CD4-positive, alpha-beta memory T cell (primary cell): ENCODE measurements around the gene GPRC5C. TPM values are rescaled to one million over a fixed set of nuclear protein-coding genes. Genes with fewer than 3 reads are reported as not detected.

Experiments
- CTCF ChIA-PET: fragments of 350-600 bp; sonication (Branson Sonifier 250); formaldehyde crosslinking; loops from one replicate; lab custom pipeline; 2021; ENCODE audit warnings: inconsistent platforms; ENCODE audit not compliant: partially characterized antibody; lab: Charles Lee
- POLR2A ChIA-PET: fragments of 350-600 bp; sonication (Branson Sonifier 250); formaldehyde crosslinking; loops from one replicate; lab custom pipeline; 2021; ENCODE audit not compliant: partially characterized antibody; lab: Charles Lee
- DNase-seq, 5 donors: peaks; one replicate each; pipeline versions ENCODE4 v3.0.0 to v3.0.0-alpha.2; 2020 to 2022; ENCODE audit warnings: mixed read lengths in 1 of 5
- H3K27ac ChIP-seq: one replicate; pipeline ENCODE4 v1.7.0; 2013; ENCODE audit warnings: low read depth, low read length
- H3K27me3 ChIP-seq: 2 replicates; pipeline ENCODE4 v1.7.0; 2013; ENCODE audit warnings: mild to moderate bottlenecking, low read length, moderate library complexity; ENCODE audit not compliant: insufficient read depth
- H3K36me3 ChIP-seq: 2 replicates; pipeline ENCODE4 v1.7.0; 2013; ENCODE audit warnings: mild to moderate bottlenecking, low read length, moderate library complexity; ENCODE audit not compliant: insufficient read depth
- H3K4me1 ChIP-seq: 2 replicates; pipeline ENCODE4 v1.7.0; 2013; ENCODE audit warnings: mild to moderate bottlenecking, low read length, moderate library complexity; ENCODE audit not compliant: insufficient read depth
- H3K4me3 ChIP-seq, 2 donors: one replicate each; pipeline ENCODE4 v1.7.0; 2013; ENCODE audit warnings: low read length in 2 of 2, mild to moderate bottlenecking in 1 of 2
- H3K9me3 ChIP-seq, 2 donors: one replicate each; pipeline ENCODE4 v1.7.0; 2013; ENCODE audit warnings: low read length in 2 of 2, control low read depth in 1 of 2; ENCODE audit not compliant: control insufficient read depth in 1 of 2
- H3K27ac Mint-ChIP-seq, 7 donors: one replicate each; pipeline ENCODE4 v1.8.0; 2020 to 2021; ENCODE audit warnings: mixed read lengths in 7 of 7, mild to moderate bottlenecking in 6 of 7, inconsistent platforms in 3 of 7, moderate library complexity in 3 of 7
- H3K27me3 Mint-ChIP-seq, 2 donors: one replicate each; pipeline ENCODE4 v1.8.0; 2020 to 2021; ENCODE audit warnings: mixed read lengths in 2 of 2
- H3K36me3 Mint-ChIP-seq, 2 donors: one replicate each; pipeline ENCODE4 v1.8.0; 2020 to 2021; ENCODE audit warnings: mixed read lengths in 2 of 2, inconsistent platforms in 1 of 2, mild to moderate bottlenecking in 1 of 2
- H3K4me1 Mint-ChIP-seq, 4 donors: one replicate each; pipeline ENCODE4 v1.8.0; 2020 to 2021; ENCODE audit warnings: mixed read lengths in 4 of 4, mild to moderate bottlenecking in 1 of 4
- H3K4me3 Mint-ChIP-seq, 8 donors: one replicate each; pipeline ENCODE4 v1.8.0; 2020 to 2021; ENCODE audit warnings: mixed read lengths in 8 of 8, mild to moderate bottlenecking in 7 of 8, moderate library complexity in 6 of 8, inconsistent platforms in 3 of 8
- H3K9me3 Mint-ChIP-seq, 8 donors: one replicate each; pipeline ENCODE4 v1.8.0; 2020 to 2021; ENCODE audit warnings: mixed read lengths in 8 of 8, mild to moderate bottlenecking in 5 of 8, inconsistent platforms in 3 of 8, moderate library complexity in 1 of 8
- intact Hi-C: fragments of 100-400 bp; cut with micrococcal nuclease; formaldehyde crosslinking; loops from one replicate; pipeline ENCODE4 v1.15.1; 2023
- polyA plus RNA-seq, 2 donors: library from polyadenylated mRNA; unstranded; fragments of 300-500 nt; fragmentation: Illumina TruSeq; gene quantifications; one replicate each; pipeline ENCODE4 v1.2.3, GENCODE V29; 2021
- total RNA-seq, 2 experiments: library from RNA; stranded (reverse); gene quantifications; one replicate each; pipeline ENCODE4 v1.2.3, GENCODE V29; 2021

The GPRC5C gene
- total and polyA plus RNA-seq, 4 experiments from 2014 or later = not detected

- no peaks in the 10 kb centered on the region for H3K36me3 ChIP-seq
- Mint-ChIP-seq H3K9me3 (no peaks in the 10 kb centered on the region), H3K36me3 (no peaks in the 10 kb centered on the region), H3K27me3 (peaks cover 0 to 2% of the 10 kb centered on the region in 2 donors), H3K4me1 (peaks cover 3 to 9% (median 5%) of the 10 kb centered on the region in 4 donors), H3K4me3 (no peak overlapping the region), H3K27ac (no peak overlapping the region)
- intact Hi-C loops = no loop called here
- POLR2A ChIA-PET = interaction anchor here (0.6 kb wide), 1 partner anchor 49 kb away, joined by 3 read pairs; no protein-coding TSS in a partner anchor
- no peaks in the 10 kb centered on the region for H3K27me3 ChIP-seq
- CTCF ChIA-PET = interaction anchor here (1.9 to 2.0 kb wide), 2 partner anchors 10 to 79 kb away, joined by 8 read pairs; no protein-coding TSS in a partner anchor
- no peaks in the 10 kb centered on the region for H3K9me3 ChIP-seq
- no peak overlapping the region for H3K4me3 ChIP-seq
- H3K27ac ChIP-seq = no peak overlapping the region
- H3K4me1 ChIP-seq = peaks cover 8% of the 10 kb centered on the region
- DNase-seq = no peak
Observed at GRCh38 chr17:74447628-74448159, 15.8 kb downstream of the GPRC5C start.

DNA sequence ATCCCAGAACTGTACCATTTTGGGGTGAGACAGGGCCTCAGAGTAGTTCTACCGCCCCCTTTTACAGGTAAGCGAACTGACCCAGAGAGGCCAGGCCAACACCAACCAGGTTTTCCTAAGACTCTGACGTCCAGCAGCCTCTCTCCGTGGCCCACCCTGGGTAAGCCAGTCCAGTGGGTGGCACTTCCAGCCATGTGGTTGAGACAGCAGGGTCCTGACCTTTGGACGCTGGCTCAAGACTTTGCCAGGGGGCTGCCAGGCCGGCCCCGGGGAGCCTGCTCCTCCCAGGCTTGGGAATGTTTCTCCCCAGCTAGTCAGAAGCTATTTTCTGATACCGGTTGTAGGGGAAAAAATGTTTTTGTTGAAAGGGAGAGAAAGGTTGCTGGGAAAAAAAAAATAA is 16.9 kb downstream of the GPRC5C start:
- no peak overlapping the region for H3K27ac Mint-ChIP-seq
- no peak overlapping the region for H3K4me3 Mint-ChIP-seq
- Histone ChIP-seq H3K27me3 (no peaks in the 10 kb centered on the region), H3K36me3 (no peaks in the 10 kb centered on the region), H3K27ac (no peak overlapping the region), H3K9me3 (no peaks in the 10 kb centered on the region), H3K4me3 (no peak overlapping the region), H3K4me1 (peaks cover 18% of the 10 kb centered on the region)
- H3K27me3 Mint-ChIP-seq = no peaks in the 10 kb centered on the region
- no peak for DNase-seq
- no peaks in the 10 kb centered on the region for H3K36me3 Mint-ChIP-seq
- POLR2A ChIA-PET = no interaction called here
- CTCF ChIA-PET = interaction anchor here (1.9 to 2.0 kb wide), 2 partner anchors 9 to 81 kb away, joined by 8 read pairs; no protein-coding TSS in a partner anchor
- intact Hi-C loops = no loop called here
- no peaks in the 10 kb centered on the region for H3K9me3 Mint-ChIP-seq
- H3K4me1 Mint-ChIP-seq = peaks cover 5 to 17% (median 11%) of the 10 kb centered on the region in 4 donors

- H3K4me1 Mint-ChIP-seq = peaks cover 5 to 19% (median 11%) of the 10 kb centered on the region in 4 donors
- no peaks in the 10 kb centered on the region for H3K36me3 Mint-ChIP-seq
- ChIA-PET CTCF (interaction anchor here (0.6 to 2.0 kb wide), 3 partner anchors 8 to 184 kb away, joined by 3 to 8 read pairs (median 3); no protein-coding TSS in a partner anchor), POLR2A (no interaction called here)
- Histone ChIP-seq H3K4me3 (no peak overlapping the region), H3K9me3 (no peaks in the 10 kb centered on the region), H3K27me3 (no peaks in the 10 kb centered on the region), H3K36me3 (no peaks in the 10 kb centered on the region), H3K27ac (no peak overlapping the region), H3K4me1 (peaks cover 21% of the 10 kb centered on the region)
- H3K4me3 Mint-ChIP-seq = no peak overlapping the region
- H3K9me3 Mint-ChIP-seq = no peaks in the 10 kb centered on the region
- intact Hi-C loops = no loop called here
- no peak for DNase-seq
- no peak overlapping the region for H3K27ac Mint-ChIP-seq
- no peaks in the 10 kb centered on the region for H3K27me3 Mint-ChIP-seq
Observed at GRCh38 chr17:74449306-74449705, 17.4 kb downstream of the GPRC5C start.

GRCh38 chr17:74449773-74450172 is 17.9 kb downstream of the GPRC5C start:
- H3K4me3 ChIP-seq = no peak overlapping the region
- Mint-ChIP-seq H3K27ac (no peak overlapping the region), H3K27me3 (no peaks in the 10 kb centered on the region), H3K9me3 (no peaks in the 10 kb centered on the region), H3K36me3 (no peaks in the 10 kb centered on the region), H3K4me1 (peaks cover 5 to 23% (median 11%) of the 10 kb centered on the region in 4 donors), H3K4me3 (no peak overlapping the region)
- H3K27ac ChIP-seq = no peak overlapping the region
- H3K36me3 ChIP-seq = no peaks in the 10 kb centered on the region
- no peaks in the 10 kb centered on the region for H3K9me3 ChIP-seq
- no peak for DNase-seq
- intact Hi-C loops = no loop called here
- H3K27me3 ChIP-seq = no peaks in the 10 kb centered on the region
- peaks cover 26% of the 10 kb centered on the region for H3K4me1 ChIP-seq
- CTCF ChIA-PET = interaction anchor here (0.6 to 9.9 kb wide), 3 partner anchors 8 to 183 kb away, joined by 3 to 105 read pairs (median 3); no protein-coding TSS in a partner anchor
- POLR2A ChIA-PET = no interaction called here

- Mint-ChIP-seq H3K9me3 (no peaks in the 10 kb centered on the region), H3K4me3 (no peak overlapping the region), H3K36me3 (no peaks in the 10 kb centered on the region), H3K27ac (no peak overlapping the region), H3K4me1 (peaks cover 5 to 27% (median 11%) of the 10 kb centered on the region in 4 donors), H3K27me3 (no peaks in the 10 kb centered on the region)
- CTCF ChIA-PET = interaction anchor here (1.4 to 9.9 kb wide), 3 partner anchors 13 to 72 kb away, joined by 7 to 105 read pairs (median 34); no protein-coding TSS in a partner anchor
- intact Hi-C loops = no loop called here
- no peaks in the 10 kb centered on the region for H3K9me3 ChIP-seq
- H3K4me1 ChIP-seq = peaks cover 28% of the 10 kb centered on the region
- no peaks in the 10 kb centered on the region for H3K27me3 ChIP-seq
- POLR2A ChIA-PET = no interaction called here
- no peaks in the 10 kb centered on the region for H3K36me3 ChIP-seq
- DNase-seq = no peak
- no peak overlapping the region for H3K27ac ChIP-seq
- no peak overlapping the region for H3K4me3 ChIP-seq
Observed at GRCh38 chr17:74450231-74450630, 18.3 kb downstream of the GPRC5C start.

DNA sequence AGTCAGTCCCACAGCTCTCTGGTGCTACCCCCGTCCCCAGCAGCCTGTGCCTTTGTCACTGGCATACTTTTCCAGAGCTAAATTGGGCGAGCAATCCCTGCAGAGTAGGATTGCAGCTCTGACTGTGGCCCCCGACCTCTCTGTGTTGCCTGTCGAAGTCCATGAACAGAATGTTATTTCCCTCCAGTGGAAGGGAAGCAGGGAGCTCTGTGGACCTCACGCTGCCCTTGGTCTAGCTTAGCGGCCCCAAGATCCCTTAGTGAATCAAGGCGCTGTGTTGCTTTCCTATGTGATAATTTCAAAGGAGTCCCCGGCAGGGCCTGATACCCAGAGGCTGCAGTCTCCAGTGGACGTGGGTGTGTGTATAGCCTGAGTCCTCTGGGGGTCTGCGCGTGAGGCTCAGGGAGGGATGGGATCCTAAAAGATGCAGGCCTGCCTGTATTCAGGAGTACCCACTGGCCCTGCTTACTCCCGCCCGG is 19.1 kb downstream of the GPRC5C start:
- Mint-ChIP-seq H3K27ac (no peak overlapping the region), H3K4me1 (peaks cover 5 to 31% (median 13%) of the 10 kb centered on the region in 4 donors), H3K4me3 (peak overlapping the region in 1 of 8 donors; percentile 49), H3K36me3 (no peaks in the 10 kb centered on the region), H3K27me3 (no peaks in the 10 kb centered on the region), H3K9me3 (no peaks in the 10 kb centered on the region)
- Histone ChIP-seq H3K4me3 (no peak overlapping the region), H3K9me3 (no peaks in the 10 kb centered on the region), H3K27ac (no peak overlapping the region), H3K27me3 (no peaks in the 10 kb centered on the region), H3K4me1 (peaks cover 28% of the 10 kb centered on the region), H3K36me3 (no peaks in the 10 kb centered on the region)
- ChIA-PET CTCF (interaction anchor here (0.7 to 9.9 kb wide), 4 partner anchors 14 to 83 kb away, joined by 3 to 105 read pairs (median 20); partner anchors contain the start of gene GPR142), POLR2A (no interaction called here)
- DNase-seq = no peak
- intact Hi-C loops = no loop called here

DNA sequence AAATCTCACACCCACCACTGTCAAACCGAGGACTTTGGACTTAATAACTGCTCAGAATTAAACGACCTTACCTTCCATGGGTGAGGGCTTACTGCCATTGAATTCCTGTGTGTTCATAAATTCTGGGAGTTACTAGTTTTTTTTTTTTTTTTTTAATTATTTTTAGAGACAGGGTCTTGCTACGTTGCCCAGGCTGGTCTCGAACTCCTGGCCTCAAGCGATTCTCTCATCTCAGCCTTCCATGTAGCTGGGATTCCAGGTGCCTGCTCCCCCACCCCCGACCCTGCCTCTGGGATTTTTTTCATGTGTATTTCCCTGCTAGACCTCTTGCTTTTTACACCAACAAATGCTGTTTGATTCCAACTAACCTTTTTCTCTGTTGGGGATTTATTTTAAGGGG is 19.7 kb downstream of the GPRC5C start:
- Mint-ChIP-seq H3K4me1 (peaks cover 5 to 35% (median 16%) of the 10 kb centered on the region in 4 donors), H3K9me3 (no peaks in the 10 kb centered on the region), H3K36me3 (no peaks in the 10 kb centered on the region), H3K27me3 (no peaks in the 10 kb centered on the region), H3K27ac (no peak overlapping the region), H3K4me3 (no peak overlapping the region)
- Histone ChIP-seq H3K27me3 (no peaks in the 10 kb centered on the region), H3K4me3 (no peak overlapping the region), H3K4me1 (peaks cover 28% of the 10 kb centered on the region), H3K27ac (no peak overlapping the region), H3K36me3 (no peaks in the 10 kb centered on the region), H3K9me3 (no peaks in the 10 kb centered on the region)
- no peak for DNase-seq
- CTCF ChIA-PET = interaction anchor here (0.7 to 9.9 kb wide), 5 partner anchors 14 to 84 kb away, joined by 3 to 105 read pairs (median 7); partner anchors contain the start of gene GPR142
- intact Hi-C loops = no loop called here
- POLR2A ChIA-PET = interaction anchor here (0.6 kb wide), 1 partner anchor 164 kb away, joined by 3 read pairs; no protein-coding TSS in a partner anchor
